Measurements from ENCODE around the gene SMAD1.

- TF ChIP-seq, protein P1, sequence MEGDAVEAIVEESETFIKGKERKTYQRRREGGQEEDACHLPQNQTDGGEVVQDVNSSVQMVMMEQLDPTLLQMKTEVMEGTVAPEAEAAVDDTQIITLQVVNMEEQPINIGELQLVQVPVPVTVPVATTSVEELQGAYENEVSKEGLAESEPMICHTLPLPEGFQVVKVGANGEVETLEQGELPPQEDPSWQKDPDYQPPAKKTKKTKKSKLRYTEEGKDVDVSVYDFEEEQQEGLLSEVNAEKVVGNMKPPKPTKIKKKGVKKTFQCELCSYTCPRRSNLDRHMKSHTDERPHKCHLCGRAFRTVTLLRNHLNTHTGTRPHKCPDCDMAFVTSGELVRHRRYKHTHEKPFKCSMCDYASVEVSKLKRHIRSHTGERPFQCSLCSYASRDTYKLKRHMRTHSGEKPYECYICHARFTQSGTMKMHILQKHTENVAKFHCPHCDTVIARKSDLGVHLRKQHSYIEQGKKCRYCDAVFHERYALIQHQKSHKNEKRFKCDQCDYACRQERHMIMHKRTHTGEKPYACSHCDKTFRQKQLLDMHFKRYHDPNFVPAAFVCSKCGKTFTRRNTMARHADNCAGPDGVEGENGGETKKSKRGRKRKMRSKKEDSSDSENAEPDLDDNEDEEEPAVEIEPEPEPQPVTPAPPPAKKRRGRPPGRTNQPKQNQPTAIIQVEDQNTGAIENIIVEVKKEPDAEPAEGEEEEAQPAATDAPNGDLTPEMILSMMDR (IDR thresholded peaks at IDR 0.05): no peak
- no peak for TF ChIP-seq POLR2A (IDR thresholded peaks at IDR 0.05)
Observed at GRCh38 chr4:145523117-145523516, 41.5 kb downstream of the SMAD1 start.
